HFFc6 (cell line): Measurements from ENCODE around the gene SLC12A1. TPM values are rescaled to one million over a fixed set of nuclear protein-coding genes. Genes with fewer than 3 reads are reported as not detected.

Experiments used
- DNase-seq: peaks from one replicate; pipeline ENCODE4 v3.0.0-alpha.2; 2018
- H3K27ac Mint-ChIP-seq: 2 replicates; pipeline ENCODE4 v1.8.0; 2020; ENCODE audit warnings: mild to moderate bottlenecking, mixed read lengths
- H3K27me3 Mint-ChIP-seq: 2 replicates; pipeline ENCODE4 v1.8.0; 2021; ENCODE audit warnings: mild to moderate bottlenecking, moderate library complexity, mixed read lengths; ENCODE audit not compliant: insufficient read depth
- H3K36me3 Mint-ChIP-seq: 2 replicates; pipeline ENCODE4 v1.8.0; 2021; ENCODE audit warnings: low read depth, mixed read lengths
- H3K4me1 Mint-ChIP-seq: 2 replicates; pipeline ENCODE4 v1.8.0; 2020; ENCODE audit warnings: low read depth, mixed read lengths
- H3K4me3 Mint-ChIP-seq: 2 replicates; pipeline ENCODE4 v1.8.0; 2020; ENCODE audit warnings: mild to moderate bottlenecking, moderate library complexity, mixed read lengths
- H3K9me3 Mint-ChIP-seq: 2 replicates; pipeline ENCODE4 v1.8.0; 2020; ENCODE audit warnings: mild to moderate bottlenecking, mixed read lengths
- CTCF ChIP-seq: fragments of 200-600 bp; sonication (generic); IDR thresholded peaks from 2 replicates; pipeline ENCODE4 v1.5.0; 2021; ENCODE audit warnings: antibody characterized with exemption, mild to moderate bottlenecking
- total RNA-seq, 6 experiments: library from RNA; stranded (reverse); fragmentation: NEBNext Ultra II Directional; extraction: Animal tissue kit (Norgen Biotek cat#: 25700); gene quantifications; 2 replicates in 1 of 6; 3 replicates in 5 of 6; pipeline ENCODE4 v1.2.3, GENCODE V29; 2021

The SLC12A1 gene
- total RNA-seq, 6 experiments from 2014 or later: not detected

GRCh38 chr15:48285329-48286214, 79.5 kb downstream of the SLC12A1 start:
- peak overlapping the region; percentile 70 for H3K4me3 Mint-ChIP-seq

GRCh38 chr15:48289628-48290027, 83.5 kb downstream of the SLC12A1 start:
- DNase-seq: peak; percentile 34
- Mint-ChIP-seq H3K4me3 (no peak overlapping the region), H3K9me3 (no peaks in the 10 kb centered on the region), H3K27me3 (peaks cover 7% of the 10 kb centered on the region; the same call in 1 of the 2 replicates), H3K36me3 (no peaks in the 10 kb centered on the region), H3K27ac (no peak overlapping the region), H3K4me1 (peaks cover 15% of the 10 kb centered on the region)
- no peak for TF ChIP-seq CTCF

More at GRCh38 chr15:48285329-48286214, 79.5 kb downstream of the SLC12A1 start:
- Mint-ChIP-seq H3K27me3 (peaks cover 9% of the 10 kb centered on the region; the same call in 1 of the 2 replicates), H3K4me1 (peaks cover 15% of the 10 kb centered on the region), H3K36me3 (no peaks in the 10 kb centered on the region), H3K27ac (no peak overlapping the region; the same call in 1 of the 2 replicates), H3K9me3 (no peaks in the 10 kb centered on the region)
- peak; percentile 81 for DNase-seq
- peak; percentile 89 for TF ChIP-seq CTCF

GRCh38 chr15:48292458-48292857, 86.4 kb downstream of the SLC12A1 start:
- Mint-ChIP-seq H3K36me3 (no peaks in the 10 kb centered on the region), H3K9me3 (no peaks in the 10 kb centered on the region), H3K4me1 (no peaks in the 10 kb centered on the region), H3K27ac (no peak overlapping the region), H3K4me3 (no peak overlapping the region), H3K27me3 (peaks cover 4% of the 10 kb centered on the region; the same call in 1 of the 2 replicates)
- DNase-seq: no peak
- TF ChIP-seq CTCF: no peak

GRCh38 chr15:48297668-48298067, 91.6 kb downstream of the SLC12A1 start:
- H3K36me3 Mint-ChIP-seq: no peaks in the 10 kb centered on the region
- H3K27me3 Mint-ChIP-seq: peaks cover 8% of the 10 kb centered on the region
- H3K27ac Mint-ChIP-seq: no peak overlapping the region
- no peak for TF ChIP-seq CTCF
- H3K4me1 Mint-ChIP-seq: no peaks in the 10 kb centered on the region
- DNase-seq: no peak
- H3K9me3 Mint-ChIP-seq: no peaks in the 10 kb centered on the region
- no peak overlapping the region for H3K4me3 Mint-ChIP-seq

- TF ChIP-seq CTCF: no peak
- H3K9me3 Mint-ChIP-seq: no peaks in the 10 kb centered on the region
Observed at GRCh38 chr15:48298914-48299313, 92.8 kb downstream of the SLC12A1 start.

More at GRCh38 chr15:48298914-48299313, 92.8 kb downstream of the SLC12A1 start:
- H3K36me3 Mint-ChIP-seq: no peaks in the 10 kb centered on the region
- peaks cover 4% of the 10 kb centered on the region; the same call in 1 of the 2 replicates for H3K27me3 Mint-ChIP-seq
- H3K27ac Mint-ChIP-seq: no peak overlapping the region
- no peaks in the 10 kb centered on the region for H3K4me1 Mint-ChIP-seq
- DNase-seq: no peak
- no peak overlapping the region for H3K4me3 Mint-ChIP-seq
